A172 (cell line): ENCODE measurements around the gene LHX4. TPM values are rescaled to one million over a fixed set of nuclear protein-coding genes. Genes with fewer than 3 reads are reported as not detected.

Source experiments
- DNase-seq: peaks from one replicate; pipeline ENCODE4 v3.0.0-alpha.2; 2015; ENCODE audit warnings: low spot score
- total RNA-seq: library from RNA; depleted of rRNA; stranded (reverse); fragments of >200 nt; shearing (Covaris generic); gene quantifications from 2 replicates; pipeline ENCODE4 v1.2.3, GENCODE V29; 2014

LHX4 gene
- total RNA-seq, 1 experiment from 2014 or later, result 0.31 TPM

DNA sequence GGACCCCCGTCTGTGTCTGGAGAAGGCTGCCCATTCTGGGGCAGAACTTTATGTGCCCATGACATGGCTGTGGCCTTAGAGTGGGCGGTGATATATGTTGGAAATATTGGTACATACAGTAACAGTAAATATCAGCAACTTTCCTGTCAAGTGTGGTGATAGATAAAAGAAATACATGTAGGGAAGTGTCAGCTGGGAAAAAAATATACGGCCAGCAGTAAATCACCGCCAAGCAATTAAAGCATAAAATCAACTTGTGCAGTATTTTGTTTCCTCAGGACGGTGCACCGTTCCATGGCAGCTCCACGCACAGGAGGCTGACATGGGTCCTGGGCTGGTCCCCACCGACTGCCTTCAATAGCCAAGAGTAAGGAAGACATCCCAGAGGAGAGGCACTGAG lies 27.4 kb downstream of the LHX4 start:
- no peak for DNase-seq

DNA sequence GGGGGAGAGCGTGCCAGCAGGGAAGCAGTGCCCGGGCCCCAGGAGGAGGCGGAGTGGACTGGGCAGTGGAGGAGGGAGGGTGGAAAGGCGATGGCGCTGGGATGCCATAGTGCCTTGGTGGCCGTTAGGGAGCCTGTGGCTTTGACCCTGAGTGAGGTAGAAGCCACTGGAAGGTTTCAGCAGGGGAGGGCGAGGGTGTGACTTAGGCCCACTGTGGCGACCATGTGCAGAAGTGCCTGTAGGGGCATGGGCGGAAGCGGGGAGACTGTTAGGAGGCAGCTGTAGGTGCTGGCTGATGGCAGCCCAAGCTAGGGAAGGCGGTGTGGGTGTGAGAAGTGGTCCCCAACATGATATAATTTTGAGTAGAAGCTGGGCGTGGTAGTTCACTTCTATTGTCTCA lies 28.2 kb downstream of the LHX4 start:
- DNase-seq, result no peak

DNA sequence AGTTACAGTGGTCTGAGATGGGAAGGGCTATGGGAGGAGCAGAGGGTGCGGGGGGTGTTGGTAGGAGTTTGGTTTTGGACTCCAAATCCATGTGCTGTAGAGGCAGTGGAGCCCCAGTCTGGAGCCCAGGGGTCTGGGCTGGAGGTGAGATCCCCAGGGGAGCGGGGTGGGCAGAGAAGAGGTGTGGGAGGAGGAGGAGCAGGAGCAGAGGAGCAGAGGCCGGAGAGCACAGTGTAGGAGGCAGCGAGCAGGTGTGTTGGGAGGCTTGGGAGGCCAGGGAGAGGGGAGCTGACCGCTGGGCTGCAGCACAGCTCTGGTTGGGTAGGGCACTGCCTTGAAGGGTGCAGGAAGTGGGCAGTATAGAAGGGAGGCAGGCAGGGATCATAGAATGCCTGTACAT lies 28.9 kb downstream of the LHX4 start:
- DNase-seq, result no peak

DNA sequence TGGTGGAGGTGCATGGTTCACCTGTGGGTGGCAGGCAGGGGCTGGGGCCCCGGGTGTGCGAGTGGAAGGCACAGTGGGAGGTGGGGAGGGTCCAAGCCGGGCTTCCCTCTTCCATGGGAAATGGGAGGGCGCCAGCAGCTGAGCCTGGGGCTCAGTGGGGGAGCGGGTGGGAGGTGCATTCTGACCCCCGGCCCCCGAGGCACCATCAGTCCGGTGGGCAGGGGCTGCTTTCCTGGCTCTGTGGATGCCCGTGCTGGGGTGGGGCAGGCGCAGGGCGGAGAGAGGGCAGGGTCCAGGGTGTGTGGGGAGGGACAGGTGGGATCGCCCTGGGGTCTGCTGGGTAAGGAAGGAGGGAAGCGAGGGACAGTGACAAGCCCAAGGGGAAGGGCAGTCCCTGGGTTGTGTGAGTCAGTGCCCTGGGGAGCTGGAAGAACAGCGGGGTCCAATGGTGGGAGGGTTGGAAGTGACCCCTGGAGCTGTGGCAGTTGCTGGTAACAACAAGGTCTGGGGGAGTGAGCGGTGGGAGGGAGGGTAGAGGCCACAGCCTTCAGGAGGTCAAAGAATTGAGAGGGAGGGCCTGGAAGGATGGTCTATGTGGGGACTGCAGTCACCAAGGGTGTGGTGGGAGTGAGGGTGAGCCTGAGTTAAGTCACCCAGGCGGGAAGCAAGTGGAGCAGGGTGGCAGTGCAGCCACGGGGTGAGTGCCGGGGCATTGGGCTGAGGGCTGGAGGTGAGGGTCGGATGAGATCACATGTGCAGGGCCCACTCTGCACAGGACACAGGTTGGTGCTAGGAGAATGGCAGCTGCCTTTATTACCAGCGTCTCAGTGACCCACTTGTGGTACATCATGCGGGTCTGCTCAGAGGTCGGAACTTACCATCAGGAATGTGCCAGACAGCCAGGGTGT lies 29.6 kb downstream of the LHX4 start:
- no peak for DNase-seq

DNA sequence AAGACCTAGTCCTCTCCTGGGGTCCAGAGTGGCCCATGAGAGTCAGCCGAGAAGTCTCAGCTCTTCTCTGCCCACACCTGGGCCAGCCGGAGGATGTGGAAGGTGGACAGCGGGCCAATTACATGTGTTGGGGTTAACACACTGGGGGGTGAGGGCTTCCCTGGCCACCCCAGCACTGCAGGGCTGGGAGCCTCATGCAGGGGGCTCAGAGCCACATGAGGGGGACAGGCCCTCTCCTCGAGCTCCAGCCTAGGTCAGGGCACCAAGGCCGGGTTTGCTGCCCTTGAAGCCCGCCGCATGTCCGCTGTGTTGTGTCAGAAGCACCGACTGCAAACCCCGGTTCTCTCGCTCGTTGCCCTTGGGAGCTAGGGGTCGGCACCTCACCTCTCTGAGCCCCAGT lies 30.5 kb downstream of the LHX4 start:
- no peak for DNase-seq

DNA sequence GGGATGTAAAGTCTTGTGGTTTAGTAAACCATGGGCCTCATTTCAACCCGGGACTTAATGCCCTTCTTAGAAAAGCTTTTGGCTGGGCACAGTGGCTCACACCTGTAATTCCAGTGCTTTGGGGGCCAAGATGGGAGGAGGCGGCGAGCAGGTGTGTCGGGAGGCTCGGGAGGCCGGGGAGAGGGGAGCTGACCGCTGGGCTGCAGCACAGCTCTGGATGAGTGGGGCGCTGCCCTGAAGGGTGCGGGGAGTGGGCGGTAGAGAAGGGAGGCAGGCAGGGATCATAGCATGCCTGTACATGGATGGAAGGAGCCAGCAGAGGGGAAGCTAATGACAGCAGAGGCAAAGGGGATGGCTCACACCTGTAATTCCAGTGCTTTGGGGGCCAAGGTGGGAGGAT lies 31.0 kb downstream of the LHX4 start:
- no peak for DNase-seq

DNA sequence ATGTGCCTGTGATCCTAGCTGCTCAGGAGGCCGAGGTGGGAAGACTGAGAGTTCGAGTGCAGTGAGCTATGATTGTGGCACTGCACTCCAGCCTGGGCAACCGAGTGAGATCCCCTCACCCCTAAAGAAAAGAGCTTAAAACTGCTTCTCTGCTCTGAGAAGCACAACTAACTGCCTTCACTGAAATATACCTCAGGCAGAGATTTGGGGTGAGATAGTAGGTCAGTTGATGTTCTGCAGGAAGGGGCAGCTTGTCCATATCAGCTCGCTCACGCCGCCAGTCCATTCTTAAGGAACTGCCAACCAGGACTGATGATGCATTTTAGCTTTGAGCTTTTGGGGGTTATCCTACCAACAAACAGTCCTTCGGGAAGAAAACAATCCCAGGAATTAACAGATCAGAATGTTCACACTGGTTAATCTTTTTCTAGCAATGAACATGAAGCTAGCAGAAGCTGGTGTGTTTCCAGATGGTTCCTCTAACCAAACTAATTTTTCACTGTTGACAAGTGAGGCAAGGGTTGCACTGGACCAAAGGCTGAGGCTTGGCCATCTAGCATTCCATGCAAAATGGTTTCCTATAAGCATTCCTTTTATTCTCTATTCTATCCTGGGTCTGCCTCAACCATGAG lies 31.6 kb downstream of the LHX4 start:
- DNase-seq, result no peak

DNA sequence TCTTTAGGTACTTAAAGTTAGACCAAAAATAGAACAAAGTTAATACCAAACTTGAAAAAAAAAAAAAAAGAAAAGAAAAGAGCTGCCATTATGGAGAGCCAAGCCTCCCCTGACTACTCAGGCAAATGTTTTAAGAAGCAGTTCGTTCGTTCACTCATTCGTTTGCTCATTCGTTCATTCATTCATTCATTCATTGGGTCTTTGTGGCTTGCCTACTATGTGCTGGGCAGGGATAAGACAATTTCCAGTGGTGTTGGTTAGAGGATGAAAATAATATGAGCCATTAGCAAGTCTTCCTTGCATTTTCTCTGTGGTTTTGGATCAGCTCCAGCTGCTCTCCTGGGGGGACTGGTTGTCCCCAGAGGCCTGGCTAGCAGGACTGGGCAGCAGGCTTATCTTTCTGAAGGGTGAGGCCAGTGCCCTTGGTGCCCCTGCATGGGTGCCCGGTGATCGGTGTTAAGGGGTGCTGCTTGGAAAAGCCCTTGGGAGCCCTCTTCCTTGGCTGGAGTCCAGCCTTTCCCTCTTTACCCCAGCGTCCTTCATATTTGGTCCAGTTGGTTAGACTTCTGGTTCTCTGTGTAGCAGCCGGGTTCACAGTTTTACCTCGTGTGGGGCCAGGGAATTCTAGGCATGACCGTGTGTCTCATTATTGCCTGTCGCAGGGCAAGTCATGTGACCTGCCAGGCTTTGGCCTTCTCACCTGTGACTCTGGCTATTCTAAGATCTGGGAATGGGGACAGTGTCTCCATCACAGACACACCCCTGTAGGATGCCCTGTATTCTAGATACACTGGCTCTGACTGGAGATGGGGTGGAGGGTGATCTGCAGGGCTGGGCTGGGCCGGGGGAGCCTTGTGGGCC lies 32.8 kb downstream of the LHX4 start:
- DNase-seq, result peak; percentile 66

DNA sequence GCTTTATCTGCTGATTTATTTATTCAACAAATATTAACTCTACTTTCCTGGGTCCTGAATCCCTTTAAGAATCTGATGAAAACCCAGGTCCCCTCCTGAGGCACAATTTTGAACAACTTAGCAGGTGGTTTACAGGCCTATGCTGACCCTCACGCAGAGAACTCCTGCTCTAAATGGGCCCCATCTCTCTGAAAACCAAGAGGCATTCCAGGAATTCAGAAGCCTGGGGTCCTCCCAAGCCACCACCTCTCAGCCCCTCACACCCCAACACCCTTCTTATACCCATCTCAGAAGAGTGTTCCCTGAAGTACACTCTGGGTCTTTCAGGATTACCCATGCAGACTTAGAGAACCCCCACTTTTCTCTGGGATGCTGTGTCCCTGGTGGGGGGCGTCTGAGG lies 34.5 kb downstream of the LHX4 start:
- no peak for DNase-seq

DNA sequence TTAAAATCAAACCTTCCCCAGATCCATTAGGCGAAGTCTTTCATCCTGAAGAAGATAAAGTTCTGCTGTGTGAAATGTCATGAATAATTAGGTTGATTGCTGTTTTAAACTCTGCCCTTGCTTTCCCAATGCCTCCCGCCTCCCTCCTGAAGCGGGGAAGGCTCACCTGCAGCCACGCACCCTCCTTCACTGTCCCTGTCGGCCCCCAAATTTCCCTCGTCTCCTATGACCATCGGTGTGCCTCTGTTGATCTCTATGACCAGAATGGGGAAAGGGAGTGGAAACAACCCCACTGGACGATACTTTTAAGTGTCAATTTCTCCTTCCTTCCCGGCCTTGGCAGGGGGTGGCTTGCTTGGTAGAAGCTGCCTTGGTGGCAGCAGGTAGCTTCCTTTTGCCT lies 35.1 kb downstream of the LHX4 start:
- no peak for DNase-seq

DNA sequence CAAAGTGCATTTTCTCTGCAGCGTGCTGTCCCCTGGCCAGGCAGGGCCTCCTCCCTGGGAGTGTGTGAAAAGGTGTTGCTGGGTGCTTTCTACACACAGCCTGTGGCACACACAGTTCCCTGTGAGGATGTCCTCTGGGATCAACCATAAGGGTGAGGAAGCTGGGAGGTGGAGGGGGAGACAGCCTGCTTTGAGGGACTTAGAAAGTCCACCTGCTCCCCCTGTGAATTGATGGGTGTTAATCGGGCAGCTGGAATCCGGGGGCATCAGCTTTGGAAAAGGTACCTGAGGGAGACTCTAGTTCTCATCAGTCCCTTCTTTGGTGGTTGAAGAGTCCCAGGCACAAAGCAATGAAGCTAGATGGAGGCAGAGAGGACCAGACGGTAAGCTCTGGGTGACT lies 35.8 kb downstream of the LHX4 start:
- no peak for DNase-seq

DNA sequence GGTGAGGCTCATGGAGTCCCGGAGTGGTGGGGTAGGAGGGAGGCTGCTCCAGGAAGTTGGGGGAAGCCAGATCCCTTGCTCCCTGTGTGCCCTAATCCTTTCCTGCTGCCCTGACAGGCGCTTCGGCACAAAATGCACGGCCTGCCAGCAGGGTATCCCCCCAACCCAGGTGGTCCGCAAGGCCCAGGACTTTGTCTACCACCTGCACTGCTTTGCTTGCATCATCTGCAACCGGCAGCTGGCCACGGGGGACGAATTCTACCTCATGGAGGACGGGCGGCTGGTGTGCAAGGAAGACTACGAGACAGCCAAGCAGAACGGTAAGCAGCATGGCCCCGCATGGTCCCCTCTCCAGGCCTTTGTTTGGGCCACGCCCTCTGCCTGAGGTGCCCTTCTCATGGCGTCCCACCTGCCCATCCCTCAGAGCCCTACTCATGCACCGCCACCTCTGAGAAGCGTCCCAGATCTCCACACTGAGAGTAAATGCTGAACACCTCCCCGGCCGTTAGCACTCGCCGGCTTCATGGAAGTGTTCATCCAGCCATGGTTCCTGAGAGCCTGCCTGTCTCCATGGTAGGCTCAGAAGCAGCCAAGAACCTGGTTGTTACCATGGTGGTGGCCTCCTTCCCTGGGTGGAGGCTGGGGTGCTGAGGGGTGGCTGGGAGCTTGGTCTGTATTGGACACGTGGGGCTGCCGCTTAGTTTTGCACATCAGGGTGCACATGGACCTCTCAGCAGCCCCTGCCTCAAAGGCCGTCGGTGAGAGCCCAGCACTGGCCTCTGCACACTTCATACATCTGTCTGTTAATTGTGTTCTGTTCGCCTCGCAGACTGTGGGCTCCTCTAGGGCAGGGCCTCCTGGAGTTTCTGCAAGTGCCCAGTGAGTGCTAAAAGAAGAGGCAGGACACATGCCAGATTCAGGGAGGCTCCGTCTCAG lies 36.5 kb downstream of the LHX4 start:
- no peak for DNase-seq

DNA sequence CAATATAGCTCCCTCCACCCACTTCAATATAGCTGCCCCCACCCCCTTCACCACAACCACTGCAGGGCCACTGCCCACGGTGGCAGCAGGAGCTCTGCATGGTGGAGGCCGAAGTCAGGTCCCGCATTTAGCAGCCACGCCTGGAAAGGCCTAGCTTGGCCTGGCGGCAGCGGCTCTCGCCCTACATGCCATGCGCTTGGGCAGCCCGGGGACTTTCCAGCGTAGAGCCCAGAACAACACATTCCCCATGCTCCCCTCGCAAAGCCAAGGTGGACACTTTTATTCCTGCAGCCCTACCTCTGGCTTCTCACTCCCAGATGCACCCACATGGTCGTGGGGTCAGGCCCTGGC lies 37.1 kb downstream of the LHX4 start:
- DNase-seq, result no peak

DNA sequence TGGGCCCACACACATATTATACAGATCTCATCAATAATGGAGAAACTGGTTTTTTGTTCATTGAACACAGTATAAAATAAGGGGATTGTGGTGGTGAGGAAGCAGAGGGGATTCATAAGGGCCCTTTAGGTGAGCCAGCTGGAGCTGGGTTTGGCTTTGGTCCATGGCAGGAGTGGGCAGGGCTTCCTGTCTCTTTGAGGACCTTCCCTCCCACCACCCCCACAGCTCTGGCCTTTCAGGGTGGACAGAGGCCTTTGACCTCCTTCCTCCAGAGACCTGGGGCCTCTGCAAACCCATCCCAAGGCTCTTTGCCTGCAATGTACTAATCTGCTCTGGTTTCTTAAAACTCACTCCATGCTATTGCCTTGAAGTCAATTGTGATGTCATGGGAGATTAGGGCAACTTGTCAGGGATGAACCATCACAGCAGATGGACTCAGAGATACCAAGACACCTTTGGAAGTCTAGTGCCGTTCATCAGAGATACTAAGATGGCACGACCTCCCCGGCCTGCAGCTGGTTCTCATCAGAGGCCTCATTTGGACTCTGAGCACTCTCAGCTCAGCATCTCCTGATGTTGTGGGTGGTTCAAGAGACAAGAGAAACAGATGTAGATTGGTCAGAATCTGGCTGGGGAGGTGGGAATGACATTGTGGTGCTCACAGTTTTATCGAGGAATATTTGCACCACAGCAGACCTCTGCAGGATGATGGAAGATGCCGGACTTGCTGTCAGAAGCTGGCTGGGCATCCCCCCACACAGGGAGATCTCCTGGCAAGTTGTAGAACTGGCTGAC lies 37.9 kb downstream of the LHX4 start:
- DNase-seq, result no peak

DNA sequence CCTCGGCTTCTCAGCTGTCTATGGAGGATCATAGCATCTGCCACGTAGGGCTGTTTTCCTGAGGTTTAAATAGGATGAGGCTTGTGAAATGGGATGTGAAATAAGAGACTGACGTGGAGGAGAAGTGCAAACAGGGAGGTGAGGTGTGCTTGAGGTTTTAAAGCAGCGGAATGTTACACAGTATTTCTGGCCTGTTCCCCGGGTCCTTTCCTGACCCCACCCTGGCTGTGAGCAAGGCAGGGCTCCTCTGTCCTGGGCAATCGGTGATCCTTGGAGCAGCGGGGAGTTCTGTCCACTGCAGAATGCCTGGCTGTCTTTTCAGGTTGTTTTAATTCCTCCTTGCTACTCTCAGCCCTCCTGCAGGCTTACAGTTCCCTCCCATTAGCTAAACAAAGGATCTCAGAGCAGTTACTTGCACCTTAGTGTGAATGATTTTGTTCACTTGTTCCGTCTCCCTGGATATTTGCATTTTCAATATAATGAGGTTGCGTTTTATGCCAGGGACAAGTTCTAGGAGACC lies 38.6 kb downstream of the LHX4 start:
- no peak for DNase-seq

DNA sequence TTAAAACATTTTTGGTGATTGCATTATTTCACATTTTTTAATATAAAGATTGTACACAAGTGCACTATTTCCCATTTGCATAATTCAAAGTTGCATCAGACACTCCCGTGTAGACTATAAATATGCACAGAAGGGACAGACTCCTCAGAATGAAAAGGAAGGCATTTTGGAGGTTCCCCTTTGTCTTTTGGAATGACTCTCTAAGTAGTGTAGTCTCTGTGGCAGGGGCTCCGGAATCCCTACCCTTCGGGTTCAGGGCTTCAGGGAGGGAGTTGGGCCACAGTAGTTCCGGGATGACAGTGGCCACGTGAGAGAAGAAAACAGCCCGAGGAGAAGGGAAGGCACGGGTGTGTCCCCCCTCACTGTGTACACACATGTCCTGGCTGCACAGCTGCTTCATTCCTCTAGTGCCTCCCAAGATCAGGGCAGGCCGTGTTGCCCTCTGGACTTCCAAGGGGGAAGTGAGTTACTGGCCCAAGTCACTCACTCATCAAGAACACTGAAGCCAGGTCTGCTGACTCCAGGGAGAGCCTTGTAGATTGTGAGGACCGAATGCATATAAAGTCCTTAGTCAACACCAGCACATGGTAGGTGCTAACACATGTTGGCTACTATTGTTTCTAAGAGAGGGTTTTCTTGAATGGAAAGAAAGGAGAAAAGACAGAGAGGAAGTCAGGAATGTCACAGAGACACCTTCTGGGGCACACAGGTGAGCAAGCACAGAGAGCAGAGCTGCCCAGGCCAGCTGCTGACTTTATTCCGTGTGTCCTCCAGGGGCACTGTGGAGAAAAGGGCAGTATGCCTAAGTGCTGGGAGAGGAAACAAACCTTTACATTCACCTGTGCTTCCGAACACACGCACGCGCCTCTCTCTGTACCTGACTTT lies 39.8 kb downstream of the LHX4 start:
- no peak for DNase-seq

DNA sequence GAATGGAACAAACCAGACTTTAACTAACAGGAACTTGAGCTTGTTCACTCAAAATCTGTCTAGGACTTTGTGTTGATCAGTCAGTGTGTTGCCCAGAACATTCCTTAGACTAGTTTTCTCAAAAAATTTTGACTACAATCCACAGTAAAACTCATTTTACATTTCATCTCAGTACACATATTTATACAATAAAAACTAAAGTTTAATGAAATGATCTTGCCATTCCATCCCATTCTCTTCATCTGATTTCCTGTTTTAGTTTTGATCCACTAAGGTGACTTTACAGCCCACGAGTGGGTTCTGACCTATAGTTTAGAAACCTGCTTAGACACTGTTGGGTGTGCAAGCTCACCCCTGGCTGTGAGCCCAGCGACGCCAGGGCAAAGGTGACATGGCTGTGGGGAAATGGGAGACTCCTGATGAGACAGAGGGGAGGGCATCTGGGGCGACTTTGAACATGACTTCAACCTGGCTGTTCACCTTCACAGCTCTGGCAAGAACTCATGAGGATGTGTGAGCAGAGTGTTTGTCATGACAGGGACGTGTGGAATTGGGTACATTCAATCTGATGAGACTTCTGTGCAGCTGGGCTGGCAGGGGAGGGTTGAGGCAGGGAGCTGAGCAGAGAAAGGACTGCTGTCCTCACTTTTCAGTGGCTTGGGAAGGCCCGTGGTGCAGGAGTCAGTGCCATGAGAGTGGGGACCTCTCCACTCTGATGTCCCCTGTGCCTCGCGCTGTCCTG lies 40.6 kb downstream of the LHX4 start:
- DNase-seq, result no peak
